Stimulated activated naive CD8-positive, alpha-beta T cell treated with anti-CD3 and anti-CD28 coated beads, Interleukin-15, amount 100 ng/mL, for 72 hours (primary cell): ENCODE data around the gene TNFRSF21.
"Not testable (repeated sequence)": the region's sequence is repeated elsewhere in the genome, so short reads cannot be mapped to it uniquely, and the experiment has no call there.

Experiments used
- ATAC-seq: fragments of 150-1000 bp; cut with Tn5 transposase; 2 replicates; pipeline ENCODE4 v1.10.0; 2021; ENCODE audit warnings: mild to moderate bottlenecking, moderate library complexity
- DNase-seq, 2 donors: peaks; one replicate each; pipeline ENCODE4 v3.0.0; 2021 to 2022
- H3K27ac Mint-ChIP-seq, 2 donors: one replicate each; pipeline ENCODE4 v1.8.0; 2022; ENCODE audit warnings: mild to moderate bottlenecking in 2 of 2, mixed read lengths in 2 of 2, moderate library complexity in 2 of 2
- H3K27me3 Mint-ChIP-seq: one replicate; pipeline ENCODE4 v1.8.0; 2022; ENCODE audit warnings: mixed read lengths
- H3K4me1 Mint-ChIP-seq: one replicate; pipeline ENCODE4 v1.8.0; 2022; ENCODE audit warnings: mild to moderate bottlenecking, mixed read lengths
- H3K4me3 Mint-ChIP-seq, 2 donors: one replicate each; pipeline ENCODE4 v1.8.0; 2022; ENCODE audit warnings: mild to moderate bottlenecking in 2 of 2, mixed read lengths in 2 of 2, moderate library complexity in 1 of 2
- H3K9me3 Mint-ChIP-seq, 2 donors: one replicate each; pipeline ENCODE4 v1.8.0; 2022; ENCODE audit warnings: mixed read lengths in 2 of 2

The TNFRSF21 gene

GRCh38 chr6:47283993-47284392, 25.7 kb downstream of the TNFRSF21 start:
- ATAC-seq (no peak), DNase-seq (no peak)
- no peaks in the 10 kb centered on the region for H3K4me1 Mint-ChIP-seq
- H3K27ac Mint-ChIP-seq: no peak overlapping the region
- no peak overlapping the region for H3K4me3 Mint-ChIP-seq
- H3K27me3 Mint-ChIP-seq: no peaks in the 10 kb centered on the region
- H3K9me3 Mint-ChIP-seq: peaks cover 0 to 4% of the 10 kb centered on the region in 2 donors

GRCh38 chr6:47278545-47278944, 31.2 kb downstream of the TNFRSF21 start:
- Mint-ChIP-seq H3K4me1 (no peaks in the 10 kb centered on the region), H3K27me3 (no peaks in the 10 kb centered on the region), H3K9me3 (no peaks in the 10 kb centered on the region), H3K27ac (no peak overlapping the region), H3K4me3 (no peak overlapping the region)
- DNase-seq (no peak), ATAC-seq (no peak)

- Mint-ChIP-seq H3K4me1 (no peaks in the 10 kb centered on the region), H3K27ac (no peak overlapping the region), H3K27me3 (peaks cover 2% of the 10 kb centered on the region), H3K4me3 (no peak overlapping the region), H3K9me3 (no peaks in the 10 kb centered on the region)
- DNase-seq (no peak), ATAC-seq (no peak)
Measured at GRCh38 chr6:47277702-47278101, 32.0 kb downstream of the TNFRSF21 start.

GRCh38 chr6:47276377-47276776, 33.3 kb downstream of the TNFRSF21 start:
- DNase-seq: no peak
- Mint-ChIP-seq H3K4me1 (no peaks in the 10 kb centered on the region), H3K27me3 (peaks cover 11% of the 10 kb centered on the region), H3K9me3 (no peaks in the 10 kb centered on the region), H3K4me3 (no peak overlapping the region), H3K27ac (no peak overlapping the region)
- no peak for ATAC-seq

- no peak for DNase-seq
- H3K4me3 Mint-ChIP-seq: no peak overlapping the region
- H3K4me1 Mint-ChIP-seq: no peaks in the 10 kb centered on the region
- ATAC-seq: no peak
- peaks cover 11% of the 10 kb centered on the region for H3K27me3 Mint-ChIP-seq
- no peak overlapping the region for H3K27ac Mint-ChIP-seq
- no peaks in the 10 kb centered on the region for H3K9me3 Mint-ChIP-seq
Measured at GRCh38 chr6:47275640-47276039, 34.1 kb downstream of the TNFRSF21 start.

GRCh38 chr6:47275132-47275531, 34.6 kb downstream of the TNFRSF21 start:
- ATAC-seq, H3K4me1 Mint-ChIP-seq, H3K4me3 Mint-ChIP-seq, H3K27ac Mint-ChIP-seq, DNase-seq, H3K9me3 Mint-ChIP-seq: not testable (repeated sequence)
- H3K27me3 Mint-ChIP-seq: peaks cover 11% of the 10 kb centered on the region

- Mint-ChIP-seq H3K4me3 (no peak overlapping the region), H3K9me3 (no peaks in the 10 kb centered on the region), H3K4me1 (no peaks in the 10 kb centered on the region), H3K27me3 (peaks cover 11% of the 10 kb centered on the region), H3K27ac (no peak overlapping the region)
- no peak for DNase-seq
- ATAC-seq: no peak
Measured at GRCh38 chr6:47268572-47269187, 41.0 kb downstream of the TNFRSF21 start.

- ATAC-seq (no peak), DNase-seq (no peak)
- Mint-ChIP-seq H3K9me3 (no peaks in the 10 kb centered on the region), H3K4me3 (no peak overlapping the region), H3K27me3 (peaks cover 5% of the 10 kb centered on the region), H3K4me1 (no peaks in the 10 kb centered on the region), H3K27ac (no peak overlapping the region)
Measured at GRCh38 chr6:47267301-47267700, 42.4 kb downstream of the TNFRSF21 start.

GRCh38 chr6:47265971-47266370, 43.7 kb downstream of the TNFRSF21 start:
- H3K9me3 Mint-ChIP-seq: no peaks in the 10 kb centered on the region
- ATAC-seq (no peak), DNase-seq (no peak)
- H3K27ac Mint-ChIP-seq: no peak overlapping the region
- H3K4me3 Mint-ChIP-seq: no peak overlapping the region
- no peaks in the 10 kb centered on the region for H3K27me3 Mint-ChIP-seq
- H3K4me1 Mint-ChIP-seq: no peaks in the 10 kb centered on the region

GRCh38 chr6:47264775-47265184, 44.9 kb downstream of the TNFRSF21 start:
- Mint-ChIP-seq H3K4me3 (no peak overlapping the region), H3K9me3 (no peaks in the 10 kb centered on the region), H3K27ac (no peak overlapping the region), H3K27me3 (no peaks in the 10 kb centered on the region), H3K4me1 (no peaks in the 10 kb centered on the region)
- no peak for DNase-seq
- no peak for ATAC-seq

GRCh38 chr6:47263268-47263667, 46.4 kb downstream of the TNFRSF21 start:
- Mint-ChIP-seq H3K4me3 (no peak overlapping the region), H3K27me3 (no peaks in the 10 kb centered on the region), H3K27ac (no peak overlapping the region), H3K9me3 (no peaks in the 10 kb centered on the region), H3K4me1 (no peaks in the 10 kb centered on the region)
- DNase-seq (no peak), ATAC-seq (no peak)

GRCh38 chr6:47262231-47262630, 47.5 kb downstream of the TNFRSF21 start:
- Mint-ChIP-seq H3K4me1 (no peaks in the 10 kb centered on the region), H3K27me3 (no peaks in the 10 kb centered on the region), H3K9me3 (no peaks in the 10 kb centered on the region), H3K27ac (no peak overlapping the region), H3K4me3 (no peak overlapping the region)
- no peak for ATAC-seq
- no peak for DNase-seq

- no peaks in the 10 kb centered on the region for H3K27me3 Mint-ChIP-seq
- H3K4me3 Mint-ChIP-seq: no peak overlapping the region
- H3K4me1 Mint-ChIP-seq: no peaks in the 10 kb centered on the region
- no peaks in the 10 kb centered on the region for H3K9me3 Mint-ChIP-seq
- DNase-seq: no peak
- peak overlapping the region in 1 of 2 donors; percentile 85 for H3K27ac Mint-ChIP-seq
- peak; percentile 39 for ATAC-seq
Measured at GRCh38 chr6:47261191-47261590, 48.5 kb downstream of the TNFRSF21 start.

- Mint-ChIP-seq H3K4me3 (no peak overlapping the region), H3K27me3 (no peaks in the 10 kb centered on the region), H3K9me3 (no peaks in the 10 kb centered on the region), H3K27ac (no peak overlapping the region), H3K4me1 (no peaks in the 10 kb centered on the region)
- no peak for ATAC-seq
- no peak for DNase-seq
Measured at GRCh38 chr6:47260021-47260420, 49.7 kb downstream of the TNFRSF21 start.

GRCh38 chr6:47258724-47259347, 50.9 kb downstream of the TNFRSF21 start:
- Mint-ChIP-seq H3K4me3 (no peak overlapping the region), H3K27ac (no peak overlapping the region), H3K27me3 (no peaks in the 10 kb centered on the region), H3K4me1 (no peaks in the 10 kb centered on the region), H3K9me3 (no peaks in the 10 kb centered on the region)
- DNase-seq (no peak), ATAC-seq (no peak)

GRCh38 chr6:47256981-47257730, 52.5 kb downstream of the TNFRSF21 start:
- Mint-ChIP-seq H3K27ac (no peak overlapping the region), H3K4me3 (no peak overlapping the region), H3K9me3 (no peaks in the 10 kb centered on the region), H3K4me1 (peaks cover 6% of the 10 kb centered on the region), H3K27me3 (no peaks in the 10 kb centered on the region)
- ATAC-seq (no peak), DNase-seq (no peak)
